PC-3 (cell line): ENCODE measurements around the gene AS3MT. TPM values are rescaled to one million over a fixed set of nuclear protein-coding genes. Genes with fewer than 3 reads are reported as not detected.

ENCODE experiments used
- ATAC-seq: fragments of 200-7000 bp; cut with Tn5 transposase; 2 replicates; pipeline ENCODE4 v1.9.1; 2020; ENCODE audit warnings: mild to moderate bottlenecking, moderate library complexity
- BruUV-seq: library from RNA; stranded (reverse); fragments of 400-500 nt; replicated peaks from 2 replicates; lab custom pipeline; 2021; lab: Mats Ljungman, UMichigan
- CTCF ChIA-PET: fragments of 300-600 bp; sonication (Branson Sonifier 250); formaldehyde crosslinking; loops from one replicate; lab custom pipeline; 2022; ENCODE audit warnings: antibody characterized with exemption; lab: Charles Lee
- POLR2A ChIA-PET: fragments of 300-600 bp; sonication (Branson Sonifier 250); formaldehyde crosslinking; loops from one replicate; lab custom pipeline; 2022; ENCODE audit warnings: antibody characterized with exemption; ENCODE audit not compliant: unreplicated experiment; lab: Charles Lee
- DNase-seq: peaks from one replicate; pipeline ENCODE4 v3.0.0-alpha.2; 2015
- H2AFZ ChIP-seq: fragments of 300-600 bp; sonication (generic); 2 replicates; pipeline ENCODE4 v1.6.0; 2016; ENCODE audit warnings: antibody characterized with exemption, low read length
- H3F3A ChIP-seq: fragments of 300-600 bp; sonication (generic); one replicate; pipeline ENCODE4 v1.6.0; 2017; ENCODE audit warnings: antibody characterized with exemption, low read length, control low read depth, mild to moderate bottlenecking; ENCODE audit not compliant: unreplicated experiment
- H3K27ac ChIP-seq: fragments of 300-600 bp; sonication (generic); 2 replicates; pipeline ENCODE4 v1.5.1; 2016; ENCODE audit warnings: mild to moderate bottlenecking, low read length
- H3K27me3 ChIP-seq: fragments of 300-600 bp; sonication (generic); 2 replicates; pipeline ENCODE4 v1.6.1; 2016; ENCODE audit warnings: low read length, mixed read lengths
- H3K36me3 ChIP-seq: fragments of 300-600 bp; sonication (generic); 2 replicates; pipeline ENCODE4 v1.6.1; 2016; ENCODE audit warnings: low read depth, mixed run types, low read length, mixed read lengths
- H3K4me1 ChIP-seq: fragments of 300-600 bp; sonication (generic); 2 replicates; pipeline ENCODE4 v1.5.1; 2016; ENCODE audit warnings: low read length; ENCODE audit not compliant: insufficient read depth
- H3K4me2 ChIP-seq: fragments of 300-600 bp; sonication (generic); 2 replicates; pipeline ENCODE4 v1.6.0; 2016; ENCODE audit warnings: low read length
- H3K4me3 ChIP-seq: fragments of 300-600 bp; sonication (generic); 2 replicates; pipeline ENCODE4 v1.5.1; 2016; ENCODE audit warnings: mild to moderate bottlenecking, low read length, mixed read lengths
- H3K79me2 ChIP-seq: fragments of 300-600 bp; sonication (generic); 2 replicates; pipeline ENCODE4 v1.6.1; 2017; ENCODE audit warnings: low read length, mixed read lengths
- H3K9ac ChIP-seq: fragments of 300-600 bp; sonication (generic); 2 replicates; pipeline ENCODE4 v1.6.0; 2016; ENCODE audit warnings: mild to moderate bottlenecking, low read length
- H3K9me2 ChIP-seq: fragments of 300-600 bp; sonication (generic); replicated peaks from 2 replicates; pipeline ENCODE4 v1.6.1; 2016; ENCODE audit warnings: mixed run types, low read length, mixed read lengths
- H3K9me3 ChIP-seq: fragments of 300-600 bp; sonication (generic); 2 replicates; pipeline ENCODE4 v1.6.1; 2016; ENCODE audit warnings: low read length, mixed read lengths
- H4K20me1 ChIP-seq: fragments of 300-600 bp; sonication (generic); 2 replicates; pipeline ENCODE4 v1.6.1; 2016; ENCODE audit warnings: low read length, mixed read lengths
- EZH2 ChIP-seq: fragments of 300-600 bp; sonication (generic); IDR thresholded peaks from one replicate; pipeline ENCODE4 v1.6.1; 2017; ENCODE audit warnings: antibody characterized with exemption, mild to moderate bottlenecking, low read length; ENCODE audit not compliant: unreplicated experiment
- EZH2phosphoT487 ChIP-seq: fragments of 300-600 bp; sonication (generic); IDR thresholded peaks from 2 replicates; pipeline ENCODE4 v1.6.1; 2018; ENCODE audit warnings: mild to moderate bottlenecking, antibody characterized with exemption, low read length, borderline replicate concordance
- intact Hi-C: fragments of 100-400 bp; cut with micrococcal nuclease; formaldehyde crosslinking; loops from 2 replicates; pipeline ENCODE4 v1.9.0; 2023
- total RNA-seq: library from RNA; depleted of rRNA; stranded (reverse); fragments of >200 nt; gene quantifications from 2 replicates; pipeline ENCODE4 v1.2.3, GENCODE V29; 2014
- TF ChIP-seq, protein P1 (sequence below): fragments of 300-600 bp; sonication (generic); conservative IDR thresholded peaks from 2 replicates; pipeline ENCODE4 v1.5.1; 2017; ENCODE audit warnings: antibody characterized with exemption, low read depth, mild to moderate bottlenecking, low read length

AS3MT gene
- total RNA-seq, 1 experiment from 2014 or later, result 3.5 TPM

DNA sequence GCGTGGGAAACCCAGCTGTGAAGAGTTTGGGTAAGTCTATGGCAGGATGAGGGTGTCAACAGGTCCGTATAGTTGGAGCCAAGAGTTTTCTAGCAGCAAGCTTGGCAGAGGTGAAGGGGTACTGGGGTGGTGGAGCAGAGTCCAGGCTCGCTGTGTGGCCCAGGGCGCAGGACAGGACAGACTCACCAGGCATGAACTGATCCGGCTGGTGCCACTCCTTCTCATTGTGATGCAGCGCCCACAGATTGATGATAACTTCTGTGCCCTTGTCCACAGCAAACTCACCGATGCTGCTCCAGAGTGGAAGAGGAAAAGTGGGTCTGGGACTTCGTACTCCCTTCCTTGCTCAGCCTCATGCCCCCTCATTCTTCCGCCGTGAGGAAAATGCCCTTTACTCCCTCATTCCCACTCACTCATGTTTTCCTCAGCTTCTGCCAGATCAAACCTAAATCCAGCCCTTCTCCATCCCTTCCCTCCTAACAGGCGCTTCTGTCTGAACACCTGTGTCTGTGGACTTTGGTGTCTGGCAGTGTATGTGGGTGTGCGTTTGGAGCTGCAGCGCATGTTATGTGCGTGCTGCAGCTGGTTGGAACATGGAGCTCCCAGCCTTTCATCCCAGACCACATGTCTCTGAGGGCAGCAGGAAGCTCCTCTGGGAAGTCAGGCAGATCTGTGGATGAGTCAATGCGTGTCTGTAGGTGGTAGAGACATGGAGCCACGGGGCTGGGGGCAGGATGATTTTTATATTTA, 37.8 kb upstream of the AS3MT start:
- no peak overlapping the region for H3K4me2 ChIP-seq
- no peak overlapping the region for H3K9ac ChIP-seq
- H3K36me3 ChIP-seq, result no peaks in the 10 kb centered on the region
- no peaks in the 10 kb centered on the region for H3K27me3 ChIP-seq
- no peaks in the 10 kb centered on the region for H3K9me3 ChIP-seq
- DNase-seq (no peak), ATAC-seq (no peak)
- no TSS peak for BruUV-seq
- CTCF ChIA-PET, result no interaction called here
- POLR2A ChIA-PET, result no interaction called here
- no peak overlapping the region for H2AFZ ChIP-seq
- TF ChIP-seq, protein P1, sequence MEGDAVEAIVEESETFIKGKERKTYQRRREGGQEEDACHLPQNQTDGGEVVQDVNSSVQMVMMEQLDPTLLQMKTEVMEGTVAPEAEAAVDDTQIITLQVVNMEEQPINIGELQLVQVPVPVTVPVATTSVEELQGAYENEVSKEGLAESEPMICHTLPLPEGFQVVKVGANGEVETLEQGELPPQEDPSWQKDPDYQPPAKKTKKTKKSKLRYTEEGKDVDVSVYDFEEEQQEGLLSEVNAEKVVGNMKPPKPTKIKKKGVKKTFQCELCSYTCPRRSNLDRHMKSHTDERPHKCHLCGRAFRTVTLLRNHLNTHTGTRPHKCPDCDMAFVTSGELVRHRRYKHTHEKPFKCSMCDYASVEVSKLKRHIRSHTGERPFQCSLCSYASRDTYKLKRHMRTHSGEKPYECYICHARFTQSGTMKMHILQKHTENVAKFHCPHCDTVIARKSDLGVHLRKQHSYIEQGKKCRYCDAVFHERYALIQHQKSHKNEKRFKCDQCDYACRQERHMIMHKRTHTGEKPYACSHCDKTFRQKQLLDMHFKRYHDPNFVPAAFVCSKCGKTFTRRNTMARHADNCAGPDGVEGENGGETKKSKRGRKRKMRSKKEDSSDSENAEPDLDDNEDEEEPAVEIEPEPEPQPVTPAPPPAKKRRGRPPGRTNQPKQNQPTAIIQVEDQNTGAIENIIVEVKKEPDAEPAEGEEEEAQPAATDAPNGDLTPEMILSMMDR, result no peak
- TF ChIP-seq EZH2phosphoT487 (no peak), EZH2 (no peak)
- H3K4me3 ChIP-seq, result no peak overlapping the region
- no peaks in the 10 kb centered on the region for H3K9me2 ChIP-seq
- no peaks in the 10 kb centered on the region for H3K79me2 ChIP-seq
- H3F3A ChIP-seq, result no peaks in the 10 kb centered on the region
- peaks cover 5% of the 10 kb centered on the region; the same call in 1 of the 2 replicates for H3K4me1 ChIP-seq
- no peaks in the 10 kb centered on the region for H4K20me1 ChIP-seq
- H3K27ac ChIP-seq, result no peak overlapping the region
- intact Hi-C loops, result no loop called here

- intact Hi-C loops, result no loop called here
- CTCF ChIA-PET, result no interaction called here
- H3F3A ChIP-seq, result no peaks in the 10 kb centered on the region
- ATAC-seq, result no peak
- no peaks in the 10 kb centered on the region for H3K36me3 ChIP-seq
- BruUV-seq, result no TSS peak
- TF ChIP-seq EZH2phosphoT487, result no peak
- TF ChIP-seq, protein P1, result no peak
- no peak for TF ChIP-seq EZH2
- H3K9ac ChIP-seq, result no peak overlapping the region
- H3K4me3 ChIP-seq, result no peak overlapping the region
- POLR2A ChIA-PET, result no interaction called here
- no peak for DNase-seq
- peaks cover 5% of the 10 kb centered on the region; the same call in 1 of the 2 replicates for H3K4me1 ChIP-seq
- H3K27me3 ChIP-seq, result no peaks in the 10 kb centered on the region
- no peak overlapping the region for H2AFZ ChIP-seq
- no peaks in the 10 kb centered on the region for H3K79me2 ChIP-seq
- H3K27ac ChIP-seq, result no peak overlapping the region
- no peaks in the 10 kb centered on the region for H3K9me3 ChIP-seq
- no peaks in the 10 kb centered on the region for H3K9me2 ChIP-seq
- no peak overlapping the region for H3K4me2 ChIP-seq
- no peaks in the 10 kb centered on the region for H4K20me1 ChIP-seq
Measured at GRCh38 chr10:102832248-102832647, 37.0 kb upstream of the AS3MT start.

DNA sequence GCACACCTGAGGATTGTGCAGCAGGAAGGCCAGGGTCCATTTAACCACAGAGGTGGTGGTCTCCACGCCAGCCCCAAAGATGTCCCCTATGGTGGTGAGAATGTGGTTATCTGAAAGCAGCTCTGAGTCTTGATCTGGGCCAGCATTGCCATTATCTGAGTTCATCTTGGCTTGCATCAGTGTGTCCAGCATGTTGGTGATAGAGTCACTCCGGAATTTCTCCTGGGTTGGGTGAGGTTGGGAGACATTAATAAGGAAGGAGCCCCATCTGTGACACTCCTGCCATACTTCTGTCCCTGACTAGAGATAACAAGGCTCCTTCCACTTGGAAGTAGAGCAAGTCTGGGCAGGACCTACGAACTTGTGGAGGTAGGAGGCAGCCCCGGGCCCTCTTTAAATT, 36.3 kb upstream of the AS3MT start:
- BruUV-seq, result no TSS peak

More for the DNA sequence above, 36.3 kb upstream of the AS3MT start:
- H3K9me3 ChIP-seq, result no peaks in the 10 kb centered on the region
- no peaks in the 10 kb centered on the region for H4K20me1 ChIP-seq
- H3K9ac ChIP-seq, result no peak overlapping the region
- no peak overlapping the region for H3K4me3 ChIP-seq
- intact Hi-C loops, result no loop called here
- no peaks in the 10 kb centered on the region for H3F3A ChIP-seq
- DNase-seq (no peak), ATAC-seq (no peak)
- TF ChIP-seq, protein P1, result no peak
- no peak for TF ChIP-seq EZH2phosphoT487
- TF ChIP-seq EZH2, result no peak
- no peak overlapping the region for H3K4me2 ChIP-seq
- H2AFZ ChIP-seq, result no peak overlapping the region
- ChIA-PET CTCF (no interaction called here), POLR2A (no interaction called here)
- H3K27me3 ChIP-seq, result no peaks in the 10 kb centered on the region
- no peaks in the 10 kb centered on the region for H3K79me2 ChIP-seq
- no peak overlapping the region for H3K27ac ChIP-seq
- peaks cover 5% of the 10 kb centered on the region; the same call in 1 of the 2 replicates for H3K4me1 ChIP-seq
- H3K9me2 ChIP-seq, result no peaks in the 10 kb centered on the region
- no peaks in the 10 kb centered on the region for H3K36me3 ChIP-seq
